IMR-90 (cell line): ENCODE data around the gene UBXN11. TPM values are rescaled to one million over a fixed set of nuclear protein-coding genes. Genes with fewer than 3 reads are reported as not detected.
A peak's percentile ranks its signal among the peaks of the same experiment; 100 is the strongest.

ENCODE experiments used
- ATAC-seq: fragments of 200-7000 bp; cut with Tn5 transposase; 2 replicates; pipeline ENCODE4 v1.9.1; 2020; ENCODE audit warnings: low read depth, mild to moderate bottlenecking, moderate library complexity
- BruUV-seq: library from RNA; stranded (reverse); fragments of 400-500 nt; replicated peaks from 2 replicates; lab custom pipeline; 2021; lab: Mats Ljungman, UMichigan
- CTCF ChIA-PET: fragments of 300-600 bp; formaldehyde crosslinking; extraction: SDS; loops from one replicate; lab custom pipeline; 2021; ENCODE audit warnings: antibody characterized with exemption; lab: Yijun Ruan, JAX
- POLR2A ChIA-PET: fragments of 300-600 bp; sonication (Branson Sonifier 250); formaldehyde crosslinking; loops from one replicate; lab custom pipeline; 2022; ENCODE audit warnings: antibody characterized with exemption; ENCODE audit not compliant: unreplicated experiment; lab: Charles Lee
- DNase-seq: peaks from one replicate; pipeline ENCODE4 v3.0.0; 2013
- H2AFZ ChIP-seq: replicated peaks from 2 replicates; pipeline ENCODE3; 2013; ENCODE audit warnings: low read length, mild to moderate bottlenecking; ENCODE audit not compliant: poor library complexity
- H2AK5ac ChIP-seq: 2 replicates; pipeline ENCODE4 v1.6.1; 2013; ENCODE audit warnings: low read depth, low read length, inconsistent platforms
- H2AK9ac ChIP-seq: replicated peaks from 2 replicates; pipeline ENCODE3; 2013; ENCODE audit warnings: mild to moderate bottlenecking, low read depth, low read length, moderate library complexity; ENCODE audit not compliant: poor library complexity
- H2BK120ac ChIP-seq: 2 replicates; pipeline ENCODE4 v1.6.1; 2013; ENCODE audit warnings: low read depth, low read length, inconsistent platforms
- H2BK15ac ChIP-seq: 3 replicates; pipeline ENCODE4 v1.6.1; 2013; ENCODE audit warnings: low read depth, low read length, inconsistent platforms
- H2BK20ac ChIP-seq: 2 replicates; pipeline ENCODE4 v1.6.1; 2013; ENCODE audit warnings: low read depth, mild to moderate bottlenecking, inconsistent platforms, low read length, moderate library complexity
- H2BK5ac ChIP-seq: 2 replicates; pipeline ENCODE4 v1.6.1; 2013; ENCODE audit warnings: mild to moderate bottlenecking, low read depth, low read length, inconsistent platforms; ENCODE audit not compliant: poor library complexity, severe bottlenecking
- H3K14ac ChIP-seq: replicated peaks from 2 replicates; pipeline ENCODE4 v1.6.1; 2013; ENCODE audit warnings: low read depth, low read length, inconsistent platforms
- H3K18ac ChIP-seq: 2 replicates; pipeline ENCODE4 v1.6.1; 2013; ENCODE audit warnings: low read depth, low read length, control low read depth
- H3K23ac ChIP-seq: 2 replicates; pipeline ENCODE4 v1.6.1; 2013; ENCODE audit warnings: low read depth, low read length, inconsistent platforms
- H3K27ac ChIP-seq: 2 replicates; pipeline ENCODE4 v1.5.1; 2013; ENCODE audit warnings: mild to moderate bottlenecking, control low read depth, low read length; ENCODE audit not compliant: insufficient read depth
- H3K27me3 ChIP-seq: 2 replicates; pipeline ENCODE4 v1.6.1; 2013; ENCODE audit warnings: low read length; ENCODE audit not compliant: control insufficient read depth, insufficient read depth
- H3K36me3 ChIP-seq: 2 replicates; pipeline ENCODE4 v1.6.1; 2013; ENCODE audit warnings: low read length, mixed read lengths; ENCODE audit not compliant: control insufficient read depth, insufficient read depth
- H3K4ac ChIP-seq: 2 replicates; pipeline ENCODE4 v1.6.1; 2013; ENCODE audit warnings: low read depth, low read length, inconsistent platforms
- H3K4me1 ChIP-seq: 2 replicates; pipeline ENCODE4 v1.6.1; 2013; ENCODE audit warnings: low read length, mixed read lengths; ENCODE audit not compliant: control insufficient read depth, insufficient read depth
- H3K4me2 ChIP-seq: 2 replicates; pipeline ENCODE4 v1.6.1; 2013; ENCODE audit warnings: low read depth, mild to moderate bottlenecking, control low read depth, low read length, moderate library complexity
- H3K4me3 ChIP-seq: 2 replicates; pipeline ENCODE4 v1.5.1; 2013; ENCODE audit warnings: low read depth, mild to moderate bottlenecking, control low read depth, low read length, moderate library complexity; ENCODE audit not compliant: insufficient read depth
- H3K56ac ChIP-seq: 2 replicates; pipeline ENCODE4 v1.6.1; 2013; ENCODE audit warnings: low read length, inconsistent platforms; ENCODE audit not compliant: insufficient read depth; ENCODE audit errors: extremely low read depth
- H3K79me1 ChIP-seq, 2 experiments: 2 replicates each; pipeline ENCODE4 v1.6.1; 2013; ENCODE audit warnings: low read length in 2 of 2, inconsistent platforms in 1 of 2, low read depth in 1 of 2
- H3K9ac ChIP-seq: 2 replicates; pipeline ENCODE4 v1.6.1; 2013; ENCODE audit warnings: low read depth, low read length, control low read depth
- H3K9me1 ChIP-seq: 2 replicates; pipeline ENCODE4 v1.6.1; 2013; ENCODE audit warnings: low read length, inconsistent platforms; ENCODE audit not compliant: insufficient read depth
- H3K9me3 ChIP-seq: 2 replicates; pipeline ENCODE4 v1.6.1; 2013; ENCODE audit warnings: low read length; ENCODE audit not compliant: control insufficient read depth, insufficient read depth
- H4K20me1 ChIP-seq: 2 replicates; pipeline ENCODE4 v1.6.1; 2013; ENCODE audit warnings: low read length, inconsistent platforms; ENCODE audit not compliant: insufficient read depth
- H4K5ac ChIP-seq: 2 replicates; pipeline ENCODE4 v1.6.1; 2013; ENCODE audit warnings: mild to moderate bottlenecking, low read depth, low read length, control low read depth
- H4K8ac ChIP-seq, 2 experiments: 2 replicates each; pipeline ENCODE4 v1.6.1; 2013; ENCODE audit warnings: low read depth in 2 of 2, low read length in 2 of 2, control low read depth in 1 of 2, inconsistent platforms in 1 of 2
- H4K91ac ChIP-seq: 2 replicates; pipeline ENCODE4 v1.6.1; 2013; ENCODE audit warnings: low read depth, low read length, inconsistent platforms; ENCODE audit not compliant: insufficient read depth
- BHLHE40 ChIP-seq: fragments of 150-350 bp; IDR thresholded peaks from 2 replicates; pipeline ENCODE4 v1.6.1; 2016; ENCODE audit warnings: mild to moderate bottlenecking, low read depth, low read length
- CEBPB ChIP-seq: IDR thresholded peaks from 2 replicates; pipeline ENCODE4 v1.6.1; 2012; ENCODE audit warnings: low read depth, low read length, improper control_type of control experiment
- CHD1 ChIP-seq: IDR thresholded peaks from 2 replicates; pipeline ENCODE4 v1.6.1; 2012; ENCODE audit warnings: low read depth, low read length, improper control_type of control experiment
- CTCF ChIP-seq: conservative IDR thresholded peaks from 2 replicates; pipeline ENCODE4 v1.5.1; 2012; ENCODE audit warnings: mild to moderate bottlenecking, low read depth, low read length, improper control_type of control experiment
- ELK1 ChIP-seq: fragments of 150-350 bp; IDR thresholded peaks from 2 replicates; pipeline ENCODE4 v1.6.1; 2016; ENCODE audit warnings: low read depth, mild to moderate bottlenecking, low read length, moderate library complexity, borderline replicate concordance
- FOS ChIP-seq: fragments of 150-350 bp; IDR thresholded peaks from 2 replicates; pipeline ENCODE4 v1.6.1; 2016; ENCODE audit warnings: low read depth, low read length
- MAFK ChIP-seq: IDR thresholded peaks from 2 replicates; pipeline ENCODE4 v1.6.1; 2012; ENCODE audit warnings: low read depth, low read length, improper control_type of control experiment
- MAZ ChIP-seq: IDR thresholded peaks from 2 replicates; pipeline ENCODE4 v1.6.1; 2012; ENCODE audit warnings: low read depth, mild to moderate bottlenecking, low read length, improper control_type of control experiment, moderate library complexity, borderline replicate concordance
- MXI1 ChIP-seq: IDR thresholded peaks from 2 replicates; pipeline ENCODE4 v1.6.1; 2012; ENCODE audit warnings: low read depth, mild to moderate bottlenecking, low read length, moderate library complexity, borderline replicate concordance
- NFE2L2 ChIP-seq: fragments of 150-350 bp; IDR thresholded peaks from 2 replicates; pipeline ENCODE4 v1.6.1; 2016; ENCODE audit warnings: low read depth, mild to moderate bottlenecking, low read length
- POLR2A ChIP-seq: IDR thresholded peaks from 2 replicates; pipeline ENCODE4 v1.6.1; 2012; ENCODE audit warnings: mild to moderate bottlenecking, low read depth, low read length
- RAD21 ChIP-seq: IDR thresholded peaks from 2 replicates; pipeline ENCODE4 v1.6.1; 2012; ENCODE audit warnings: low read length, improper control_type of control experiment
- RCOR1 ChIP-seq: IDR thresholded peaks from 2 replicates; pipeline ENCODE4 v1.6.1; 2012; ENCODE audit warnings: mild to moderate bottlenecking, low read length, improper control_type of control experiment; ENCODE audit not compliant: insufficient replicate concordance
- RFX5 ChIP-seq: IDR thresholded peaks from 2 replicates; pipeline ENCODE4 v1.8.0; 2012; ENCODE audit warnings: low read depth, mild to moderate bottlenecking, low read length, moderate library complexity
- USF2 ChIP-seq: fragments of 150-350 bp; IDR thresholded peaks from 2 replicates; pipeline ENCODE4 v1.6.1; 2017; ENCODE audit warnings: mild to moderate bottlenecking, antibody characterized with exemption, low read length, low read depth
- WGBS, 2 experiments: methylation state at CpG; one replicate each; pipeline versions ENCODE4 v1.1.5 to v1.1.7; 2013; ENCODE audit warnings: missing lambda C conversion rate in 2 of 2; ENCODE audit not compliant: insufficient read length in 1 of 2; ENCODE audit errors: extremely low coverage in 2 of 2; 5-methylcytosine and 5-hydroxymethylcytosine counted together
- dilution Hi-C: fragments of 300-500 bp; cut with HindIII; formaldehyde crosslinking; loops from one replicate; pipeline ENCODE4 v1.14.3; 2018; ENCODE audit warnings: low sequenced_read_pairs; ENCODE audit not compliant: unreplicated experiment
- in situ Hi-C: fragments of 300-500 bp; cut with MboI; formaldehyde crosslinking; loops from 3 replicates; pipeline ENCODE4 v1.14.3; 2019; ENCODE audit warnings: low sequenced_read_pairs, inconsistent platforms, mixed read lengths
- intact Hi-C: fragments of 100-400 bp; cut with micrococcal nuclease; formaldehyde crosslinking; loops from 2 replicates; pipeline ENCODE4 v1.10.0; 2022
- polyA plus RNA-seq, 3 experiments: library from polyadenylated mRNA; depleted of rRNA; stranded (reverse); fragments of >200 nt; gene quantifications; 2 replicates each; pipeline ENCODE4 v1.2.3, GENCODE V29; 2012; ENCODE audit warnings: low replicate concordance in 1 of 3
- total RNA-seq: library from RNA; depleted of rRNA; stranded (reverse); fragments of >200 nt; gene quantifications from 2 replicates; pipeline ENCODE4 v1.2.3, GENCODE V29; 2012

Gene UBXN11
- total and polyA plus RNA-seq, 2 of the 4 experiments (the other 2 are of a cell fraction): 5.2 to 17.0 TPM

- peak within 1 kb of the TSS; percentile 63 for H2AFZ ChIP-seq
- BruUV-seq: no TSS peak
- H2AK5ac ChIP-seq: peak within 1 kb of the TSS; percentile 30; the same call in 1 of the 2 replicates
- no peak within 1 kb of the TSS for H4K91ac ChIP-seq
- H2AK9ac ChIP-seq: no peak within 1 kb of the TSS
- H4K20me1 ChIP-seq: no peaks in the 10 kb centered on the region
- no peak within 1 kb of the TSS for H3K4me3 ChIP-seq
- no peak within 1 kb of the TSS for H2BK5ac ChIP-seq
- no peak within 1 kb of the TSS for H3K4ac ChIP-seq
- ChIA-PET POLR2A (no interaction called here), CTCF (interaction anchor here (1.9 kb wide), 1 partner anchor 39 kb away, joined by 5 read pairs; no protein-coding TSS in a partner anchor)
- 44% methylated on average over 3 of the region's 12 CpGs; no CpG with 5 or more reads in 1 of the 2 experiments for WGBS, 2 experiments
- no peak for ATAC-seq
- no peak within 1 kb of the TSS for H2BK120ac ChIP-seq
- no peak within 1 kb of the TSS for H3K14ac ChIP-seq
- H3K9me3 ChIP-seq: no peaks in the 10 kb centered on the region
- no peak within 1 kb of the TSS for H3K56ac ChIP-seq
- dilution Hi-C loops (no loop called here), intact Hi-C loops (no loop called here), in situ Hi-C loops (no loop called here)
- no peak within 1 kb of the TSS for H2BK15ac ChIP-seq
- H3K79me1 ChIP-seq: no peaks in the 10 kb centered on the region
- no peak within 1 kb of the TSS for H3K9ac ChIP-seq
- no peak within 1 kb of the TSS for H4K8ac ChIP-seq
- no peak for DNase-seq
- H3K27ac ChIP-seq: no peak within 1 kb of the TSS
- H3K36me3 ChIP-seq: no peaks in the 10 kb centered on the region
- no peak within 1 kb of the TSS for H3K4me2 ChIP-seq
- H3K23ac ChIP-seq: no peak within 1 kb of the TSS
- no peak within 1 kb of the TSS for H2BK20ac ChIP-seq
- no peak within 1 kb of the TSS for H3K18ac ChIP-seq
- TF ChIP-seq CEBPB (no peak), RAD21 (no peak), CTCF (no peak), BHLHE40 (no peak), FOS (no peak), CHD1 (no peak), USF2 (no peak), ELK1 (no peak), MXI1 (no peak), MAZ (no peak), RFX5 (no peak), RCOR1 (no peak), POLR2A (no peak), NFE2L2 (no peak), MAFK (no peak)
- peaks cover 5% of the 10 kb centered on the region for H3K4me1 ChIP-seq
- no peak within 1 kb of the TSS for H4K5ac ChIP-seq
- peaks cover 4% of the 10 kb centered on the region; the same call in 1 of the 2 replicates for H3K27me3 ChIP-seq
- H3K9me1 ChIP-seq: no peaks in the 10 kb centered on the region
Measured at GRCh38 chr1:26317612-26318337, 11.3 kb upstream of the UBXN11 start, which contains the start of gene CD52. CD52 (plus strand) TSS chr1:26317958; CDS start chr1:26318018, 60 bp downstream.
